Endothelial cell of umbilical vein (primary cell): ENCODE results near the gene LRRC74B. TPM values are rescaled to one million over a fixed set of nuclear protein-coding genes. Genes with fewer than 3 reads are reported as not detected.

Source experiments
- BruUV-seq: library from RNA; stranded (reverse); fragments of 400-500 nt; replicated peaks from 2 replicates; lab custom pipeline; 2021; lab: Mats Ljungman, UMichigan
- CTCF ChIA-PET: fragments of 300-600, 350-600 bp; sonication (Branson Sonifier 250); formaldehyde crosslinking; loops from one replicate; lab custom pipeline; 2021; ENCODE audit warnings: antibody characterized with exemption, inconsistent platforms; lab: Charles Lee
- POLR2A ChIA-PET: fragments of 300-600, 350-600 bp; sonication (Branson Sonifier 250); formaldehyde crosslinking; loops from one replicate; lab custom pipeline; 2021; ENCODE audit warnings: antibody characterized with exemption, inconsistent platforms; lab: Charles Lee
- DNase-seq: peaks from one replicate; pipeline ENCODE4 v3.0.0-alpha.2; 2011; ENCODE audit warnings: low read depth, low spot score
- FAIRE-seq: peaks from 2 replicates; lab custom pipeline; 2011; peaks lifted over from hg19 to GRCh38; lab: Jason Lieb, UNC
- H2AFZ ChIP-seq: 2 replicates; pipeline ENCODE4 v1.6.0; 2012; ENCODE audit warnings: low read depth, low read length, control low read depth, inconsistent platforms
- H3K27ac ChIP-seq: 2 replicates; pipeline ENCODE4 v1.5.1; 2011; ENCODE audit warnings: low read depth, mild to moderate bottlenecking, control low read depth, low read length, moderate library complexity; ENCODE audit not compliant: insufficient read depth
- H3K27me3 ChIP-seq, 2 experiments: 2 replicates each; pipeline versions ENCODE4 v1.6.0 to v1.6.1; 2011; ENCODE audit warnings: low read length in 2 of 2, mixed read lengths in 1 of 2; ENCODE audit not compliant: control insufficient read depth in 2 of 2, insufficient read depth in 2 of 2
- H3K36me3 ChIP-seq, 2 experiments: 2 replicates in 1 of 2; 3 replicates in 1 of 2; pipeline ENCODE4 v1.5.1; 2011; ENCODE audit warnings: low read length in 2 of 2, mild to moderate bottlenecking in 1 of 2, moderate library complexity in 1 of 2; ENCODE audit not compliant: control insufficient read depth in 2 of 2, insufficient read depth in 2 of 2; ENCODE audit errors: extremely low read depth in 1 of 2
- H3K4me1 ChIP-seq: 3 replicates; pipeline ENCODE4 v1.5.1; 2011; ENCODE audit warnings: mild to moderate bottlenecking, low read length; ENCODE audit not compliant: control insufficient read depth, insufficient read depth; ENCODE audit errors: extremely low read depth
- H3K4me2 ChIP-seq: 2 replicates; pipeline ENCODE4 v1.6.1; 2011; ENCODE audit warnings: low read length, control low read depth, mixed read lengths; ENCODE audit not compliant: insufficient read depth
- H3K4me3 ChIP-seq, 3 experiments: fragments of 200-600 bp in 1 of 3; sonication (generic), shearing (Covaris generic) in 1 of 3; replicated peaks in 1 of 3; 2 replicates each; pipeline ENCODE4 v1.5.1; 2011 to 2016; ENCODE audit warnings: control low read depth in 3 of 3, low read length in 3 of 3, mild to moderate bottlenecking in 2 of 3, inconsistent platforms in 1 of 3, low read depth in 1 of 3, moderate library complexity in 1 of 3; ENCODE audit not compliant: insufficient read depth in 1 of 3
- H3K79me2 ChIP-seq: 2 replicates; pipeline ENCODE4 v1.6.0; 2012; ENCODE audit warnings: low read length, inconsistent platforms; ENCODE audit not compliant: control insufficient read depth, insufficient read depth
- H3K9ac ChIP-seq: replicated peaks from 2 replicates; pipeline ENCODE3; 2011; ENCODE audit warnings: low read length, control low read depth; ENCODE audit not compliant: insufficient read depth; ENCODE audit errors: extremely low read depth
- H3K9me1 ChIP-seq: replicated peaks from 3 replicates; pipeline ENCODE4 v1.6.0; 2011; ENCODE audit warnings: mild to moderate bottlenecking, low read length; ENCODE audit not compliant: control insufficient read depth, insufficient read depth; ENCODE audit errors: extremely low read depth
- H3K9me3 ChIP-seq: replicated peaks from 2 replicates; pipeline ENCODE4 v1.5.1; 2012; ENCODE audit warnings: low read length, inconsistent platforms; ENCODE audit not compliant: control insufficient read depth, insufficient read depth
- H4K20me1 ChIP-seq: replicated peaks from 2 replicates; pipeline ENCODE3; 2011; ENCODE audit warnings: mild to moderate bottlenecking, low read length; ENCODE audit not compliant: control insufficient read depth, insufficient read depth; ENCODE audit errors: extremely low read depth
- EZH2 ChIP-seq: IDR thresholded peaks from 2 replicates; pipeline ENCODE4 v1.6.1; 2012; ENCODE audit warnings: borderline replicate concordance, low read depth, mild to moderate bottlenecking, moderate library complexity, low read length, inconsistent platforms; ENCODE audit not compliant: severe bottlenecking
- FOS ChIP-seq: IDR thresholded peaks from 2 replicates; pipeline ENCODE4 v1.6.1; 2011; ENCODE audit warnings: mild to moderate bottlenecking, low read length, moderate library complexity, borderline replicate concordance; ENCODE audit not compliant: insufficient read depth
- GATA2 ChIP-seq: IDR thresholded peaks from 2 replicates; pipeline ENCODE4 v1.7.0; 2011; ENCODE audit warnings: low read depth, mild to moderate bottlenecking, moderate library complexity, mixed read lengths, low read length; ENCODE audit not compliant: insufficient read length, insufficient read depth
- JUN ChIP-seq: IDR thresholded peaks from 2 replicates; pipeline ENCODE4 v1.6.1; 2011; ENCODE audit warnings: borderline replicate concordance, low read depth; ENCODE audit not compliant: insufficient read length, insufficient read depth
- MAX ChIP-seq: IDR thresholded peaks from 2 replicates; pipeline ENCODE4 v1.6.1; 2011; ENCODE audit not compliant: insufficient read depth, insufficient read length
- MYC ChIP-seq: IDR thresholded peaks from one replicate; pipeline ENCODE4 v1.6.1; 2011; ENCODE audit warnings: mild to moderate bottlenecking, low read depth, low read length
- POLR2A ChIP-seq: IDR thresholded peaks from 2 replicates; pipeline ENCODE4 v1.6.1; 2012; ENCODE audit warnings: low read depth, mild to moderate bottlenecking, control low read depth, low read length
- POLR2AphosphoS5 ChIP-seq: IDR thresholded peaks from 2 replicates; pipeline ENCODE4 v1.6.1; 2012; ENCODE audit warnings: low read depth, mild to moderate bottlenecking, control low read depth, low read length, moderate library complexity; ENCODE audit not compliant: insufficient read depth
- dilution Hi-C: fragments of 300-500 bp; cut with MboI; formaldehyde crosslinking; loops from one replicate; pipeline ENCODE4 v1.15.0; 2019; ENCODE audit warnings: low sequenced_read_pairs; ENCODE audit not compliant: extremely low pct_ligation_motif_present
- intact Hi-C: fragments of 100-400 bp; cut with micrococcal nuclease; formaldehyde crosslinking; loops from one replicate; pipeline ENCODE4 v1.10.0; 2022
- polyA plus RNA-seq, 4 experiments: library from polyadenylated mRNA; depleted of rRNA in 3 of 4; stranded (reverse) in 3 of 4; unstranded in 1 of 4; fragments of >200 nt; gene quantifications; 2 replicates each; pipeline versions ENCODE4 v1.2.1 to v1.2.3, GENCODE V29; 2011 to 2012; ENCODE audit warnings: missing spikeins in 1 of 4
- total RNA-seq: library from RNA; stranded (reverse); gene quantifications from 2 replicates; pipeline ENCODE4 v1.2.3, GENCODE V29; 2021
- TF ChIP-seq, protein P1 (sequence below), 2 donors: IDR thresholded peaks; 1 replicate in 1 of 2; 2 replicates in 1 of 2; pipeline ENCODE4 v1.5.1; 2011; ENCODE audit warnings: low read length in 2 of 2, mild to moderate bottlenecking in 2 of 2, moderate library complexity in 2 of 2, control low read depth in 1 of 2, inconsistent platforms in 1 of 2, low read depth in 1 of 2; ENCODE audit not compliant: insufficient read depth in 1 of 2; ENCODE audit errors: extremely low read depth in 1 of 2

LRRC74B gene
- total and polyA plus RNA-seq, 2 donors (not counting 3 experiments of a cell fraction or from before 2014, with no cell fraction given) = not detected

DNA sequence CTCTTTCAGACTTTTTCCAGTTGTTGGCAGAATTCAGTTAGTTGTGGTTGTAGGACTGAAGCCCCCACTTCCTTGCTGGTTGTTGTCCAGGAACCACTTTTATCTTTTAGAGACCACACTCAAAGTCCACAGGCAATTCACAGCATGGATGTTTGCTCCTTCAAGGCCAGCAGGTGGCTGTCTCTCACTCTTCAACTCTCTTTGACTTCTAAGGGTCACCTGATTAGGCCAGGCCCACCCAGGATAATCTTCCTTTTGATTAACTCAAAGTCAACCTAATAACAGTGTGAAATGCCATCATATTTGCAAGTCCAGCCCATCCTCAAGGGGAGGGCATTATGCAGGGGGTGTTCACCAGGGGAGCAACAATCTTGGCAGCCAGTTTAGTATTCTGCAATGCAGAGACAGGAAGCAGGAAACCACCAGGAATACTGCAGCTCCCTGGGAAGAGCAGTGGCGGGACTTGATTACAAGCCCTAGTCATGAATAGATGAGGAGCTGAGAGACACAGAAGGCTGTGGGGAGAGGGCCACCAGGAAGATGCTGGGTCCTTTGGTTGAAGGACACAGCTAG, 52.4 kb downstream of the LRRC74B start:
- intact Hi-C loops = no loop called here
- no peak for TF ChIP-seq EZH2
- TF ChIP-seq JUN = no peak
- no peak for TF ChIP-seq POLR2AphosphoS5
- TF ChIP-seq MAX = no peak
- TF ChIP-seq POLR2A = no peak
- no peak for TF ChIP-seq GATA2
- no peak for TF ChIP-seq MYC

GRCh38 chr22:21099578-21099977, 53.8 kb downstream of the LRRC74B start:
- CTCF ChIA-PET = interaction anchor here (1.3 kb wide), 1 partner anchor 214 kb away, joined by 4 read pairs; no protein-coding TSS in a partner anchor
- Histone ChIP-seq H3K27me3 (peaks cover 0 to 6% of the 10 kb centered on the region in 2 experiments), H4K20me1 (no peaks in the 10 kb centered on the region), H3K9ac (no peak overlapping the region), H3K9me3 (no peaks in the 10 kb centered on the region), H3K4me1 (no peaks in the 10 kb centered on the region), H3K4me3 (no peak overlapping the region), H3K4me2 (no peak overlapping the region), H3K9me1 (no peaks in the 10 kb centered on the region), H2AFZ (no peak overlapping the region), H3K36me3 (no peaks in the 10 kb centered on the region), H3K27ac (no peak overlapping the region), H3K79me2 (no peaks in the 10 kb centered on the region)
- intact Hi-C loops = no loop called here
- no peak for FAIRE-seq
- dilution Hi-C loops = no loop called here
- TF ChIP-seq FOS (no peak), POLR2AphosphoS5 (no peak), JUN (no peak), EZH2 (no peak), MYC (no peak), GATA2 (no peak), POLR2A (no peak), MAX (no peak)
- TF ChIP-seq, protein P1, sequence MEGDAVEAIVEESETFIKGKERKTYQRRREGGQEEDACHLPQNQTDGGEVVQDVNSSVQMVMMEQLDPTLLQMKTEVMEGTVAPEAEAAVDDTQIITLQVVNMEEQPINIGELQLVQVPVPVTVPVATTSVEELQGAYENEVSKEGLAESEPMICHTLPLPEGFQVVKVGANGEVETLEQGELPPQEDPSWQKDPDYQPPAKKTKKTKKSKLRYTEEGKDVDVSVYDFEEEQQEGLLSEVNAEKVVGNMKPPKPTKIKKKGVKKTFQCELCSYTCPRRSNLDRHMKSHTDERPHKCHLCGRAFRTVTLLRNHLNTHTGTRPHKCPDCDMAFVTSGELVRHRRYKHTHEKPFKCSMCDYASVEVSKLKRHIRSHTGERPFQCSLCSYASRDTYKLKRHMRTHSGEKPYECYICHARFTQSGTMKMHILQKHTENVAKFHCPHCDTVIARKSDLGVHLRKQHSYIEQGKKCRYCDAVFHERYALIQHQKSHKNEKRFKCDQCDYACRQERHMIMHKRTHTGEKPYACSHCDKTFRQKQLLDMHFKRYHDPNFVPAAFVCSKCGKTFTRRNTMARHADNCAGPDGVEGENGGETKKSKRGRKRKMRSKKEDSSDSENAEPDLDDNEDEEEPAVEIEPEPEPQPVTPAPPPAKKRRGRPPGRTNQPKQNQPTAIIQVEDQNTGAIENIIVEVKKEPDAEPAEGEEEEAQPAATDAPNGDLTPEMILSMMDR (IDR thresholded peaks at IDR 0.05; ENCODE audit: extremely low read depth in 1 of 2, insufficient read depth in 1 of 2, low read depth in 1 of 2, low read length in 2 of 2) = no peak
- no TSS peak for BruUV-seq
- POLR2A ChIA-PET = no interaction called here
- no peak for DNase-seq

More for the DNA sequence above, 52.4 kb downstream of the LRRC74B start:
- no peak overlapping the region for H3K4me2 ChIP-seq
- no peaks in the 10 kb centered on the region for H3K4me1 ChIP-seq
- H3K9me3 ChIP-seq = no peaks in the 10 kb centered on the region
- ChIA-PET CTCF (interaction anchor here (0.6 to 1.3 kb wide), 2 partner anchors 122 to 213 kb away, joined by 3 to 4 read pairs; no protein-coding TSS in a partner anchor), POLR2A (no interaction called here)
- no peak overlapping the region for H2AFZ ChIP-seq
- no peak overlapping the region for H3K9ac ChIP-seq
- no peaks in the 10 kb centered on the region for H3K79me2 ChIP-seq
- H4K20me1 ChIP-seq = no peaks in the 10 kb centered on the region
- H3K27ac ChIP-seq = no peak overlapping the region
- no peak for DNase-seq
- H3K36me3 ChIP-seq = no peaks in the 10 kb centered on the region
- H3K27me3 ChIP-seq = peaks cover 0 to 6% of the 10 kb centered on the region in 2 experiments
- H3K9me1 ChIP-seq = no peaks in the 10 kb centered on the region
- no peak overlapping the region for H3K4me3 ChIP-seq
- dilution Hi-C loops = no loop called here
- no peak for FAIRE-seq
- BruUV-seq = no TSS peak
